Panc1 (cell line): Measurements from ENCODE around the gene ROBO1.

ENCODE experiments used
- CTCF ChIP-seq: fragments of 450-650 bp; IDR thresholded peaks from 2 replicates; pipeline ENCODE4 v1.5.1; 2017; ENCODE audit warnings: mild to moderate bottlenecking
- POLR2AphosphoS5 ChIP-seq: IDR thresholded peaks from 2 replicates; pipeline ENCODE4 v1.6.1; 2012; ENCODE audit warnings: mild to moderate bottlenecking, low read depth, low read length, moderate library complexity
- TCF7L2 ChIP-seq: IDR thresholded peaks from 2 replicates; pipeline ENCODE4 v1.6.1; 2011; ENCODE audit warnings: mild to moderate bottlenecking, low read depth, low read length, inconsistent platforms

- TF ChIP-seq CTCF (no peak), POLR2AphosphoS5 (no peak), TCF7L2 (no peak)
Measured at GRCh38 chr3:79230266-79230665, 537.5 kb downstream of the ROBO1 start.
